ENCODE data around the gene SPATA19. TPM values are rescaled to one million over a fixed set of nuclear protein-coding genes. Genes with fewer than 3 reads are reported as not detected.

The SPATA19 gene
- total RNA-seq, 4 donors from 2014 or later, result not detected

GRCh38 chr11:133823614-133824013 is 21.7 kb downstream of the SPATA19 start:
- TF ChIP-seq, protein P1, sequence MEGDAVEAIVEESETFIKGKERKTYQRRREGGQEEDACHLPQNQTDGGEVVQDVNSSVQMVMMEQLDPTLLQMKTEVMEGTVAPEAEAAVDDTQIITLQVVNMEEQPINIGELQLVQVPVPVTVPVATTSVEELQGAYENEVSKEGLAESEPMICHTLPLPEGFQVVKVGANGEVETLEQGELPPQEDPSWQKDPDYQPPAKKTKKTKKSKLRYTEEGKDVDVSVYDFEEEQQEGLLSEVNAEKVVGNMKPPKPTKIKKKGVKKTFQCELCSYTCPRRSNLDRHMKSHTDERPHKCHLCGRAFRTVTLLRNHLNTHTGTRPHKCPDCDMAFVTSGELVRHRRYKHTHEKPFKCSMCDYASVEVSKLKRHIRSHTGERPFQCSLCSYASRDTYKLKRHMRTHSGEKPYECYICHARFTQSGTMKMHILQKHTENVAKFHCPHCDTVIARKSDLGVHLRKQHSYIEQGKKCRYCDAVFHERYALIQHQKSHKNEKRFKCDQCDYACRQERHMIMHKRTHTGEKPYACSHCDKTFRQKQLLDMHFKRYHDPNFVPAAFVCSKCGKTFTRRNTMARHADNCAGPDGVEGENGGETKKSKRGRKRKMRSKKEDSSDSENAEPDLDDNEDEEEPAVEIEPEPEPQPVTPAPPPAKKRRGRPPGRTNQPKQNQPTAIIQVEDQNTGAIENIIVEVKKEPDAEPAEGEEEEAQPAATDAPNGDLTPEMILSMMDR (IDR thresholded peaks at IDR 0.05; ENCODE audit: low read depth), result no peak

GRCh38 chr11:133823211-133823610 is 22.1 kb downstream of the SPATA19 start:
- TF ChIP-seq, protein P1 (IDR thresholded peaks at IDR 0.05; ENCODE audit: low read depth), result no peak

DNA sequence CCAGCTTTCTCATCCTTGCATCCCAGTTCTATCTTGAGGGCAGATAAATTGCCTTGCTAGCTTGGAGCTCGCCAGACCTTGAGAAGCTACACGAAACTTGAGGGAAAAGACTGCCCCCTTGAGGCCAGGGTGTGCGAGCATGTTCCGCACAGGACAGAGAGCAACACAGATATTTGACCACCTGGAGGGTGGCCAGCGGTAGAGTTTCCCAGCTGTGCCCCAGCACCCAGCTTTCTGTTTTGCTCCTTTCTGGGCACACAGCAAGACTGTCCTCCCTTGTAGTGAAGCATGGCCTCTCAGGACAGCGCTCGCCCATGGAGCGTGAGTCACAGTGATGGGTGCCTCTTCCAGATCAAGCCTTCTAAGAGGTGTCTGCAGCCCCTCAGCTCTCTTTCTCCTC is 23.5 kb downstream of the SPATA19 start:
- TF ChIP-seq, protein P1 (IDR thresholded peaks at IDR 0.05; ENCODE audit: low read depth), result no peak

DNA sequence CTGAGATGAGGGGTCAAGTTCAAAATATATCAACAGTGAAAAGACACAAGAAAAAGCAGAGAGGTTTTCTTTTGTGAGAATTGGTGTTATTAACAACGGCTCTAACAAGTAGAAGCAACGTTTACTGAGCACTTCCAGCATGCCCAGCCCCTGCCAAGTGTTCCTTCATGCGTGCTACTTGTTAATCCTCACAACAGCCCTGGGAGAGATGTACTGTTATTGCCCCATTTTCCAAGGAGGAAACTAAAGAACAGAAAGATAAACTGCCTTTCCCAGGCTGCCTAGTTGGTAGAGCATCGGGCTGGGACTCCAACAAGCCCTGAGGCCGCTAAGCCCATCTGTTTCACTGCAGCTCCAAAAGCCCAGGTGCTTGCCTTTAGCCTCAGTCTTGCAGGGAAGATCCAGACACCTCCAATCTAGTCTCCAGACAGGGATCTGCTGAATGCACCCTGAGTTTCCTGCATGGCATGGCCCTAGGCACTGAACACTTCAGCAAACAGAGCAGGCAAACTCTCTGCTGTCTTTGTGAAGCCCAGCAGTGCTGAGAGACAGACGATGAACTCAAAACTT is 25.5 kb downstream of the SPATA19 start:
- TF ChIP-seq, protein P1 (IDR thresholded peaks at IDR 0.05; ENCODE audit: low read depth), result no peak

DNA sequence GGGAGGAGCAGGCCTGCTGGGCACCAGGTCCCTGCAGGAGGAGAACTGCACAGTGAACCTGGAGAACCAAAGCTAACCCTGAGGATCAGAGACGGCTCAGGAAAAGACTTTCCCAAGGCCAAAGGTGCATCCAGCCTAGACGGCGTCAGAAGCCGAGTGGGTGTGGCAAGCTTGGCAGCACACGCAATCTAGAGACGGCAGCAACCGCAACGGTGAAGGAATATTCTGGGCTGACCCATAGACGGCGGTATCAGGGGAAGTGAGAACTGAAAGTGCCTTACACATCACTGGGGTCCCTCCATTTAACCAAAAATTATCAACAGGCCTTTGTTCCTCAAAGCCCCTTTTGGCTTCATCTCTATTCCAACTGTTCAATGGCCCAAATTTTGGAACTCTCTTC is 26.2 kb downstream of the SPATA19 start:
- TF ChIP-seq, protein P1 (IDR thresholded peaks at IDR 0.05; ENCODE audit: low read depth), result no peak

DNA sequence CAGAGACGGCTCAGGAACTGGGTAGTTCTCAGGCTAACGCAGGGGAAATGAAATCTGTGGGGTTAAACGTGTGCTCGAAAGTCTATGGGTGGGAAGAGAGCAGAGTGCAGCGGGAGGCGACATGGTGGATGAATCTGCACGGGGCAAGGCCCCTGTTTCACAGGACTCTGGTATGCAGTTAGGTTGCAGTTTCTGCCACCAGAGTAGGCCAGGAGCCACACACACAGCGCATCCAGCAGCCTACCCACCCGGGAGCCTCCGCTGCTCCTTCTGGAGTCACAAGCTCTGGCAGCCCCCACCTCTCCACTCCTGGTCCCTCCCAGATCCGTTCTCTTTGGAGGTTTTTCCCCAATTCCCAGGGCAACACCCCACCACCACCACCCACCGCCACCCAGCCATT is 27.0 kb downstream of the SPATA19 start:
- TF ChIP-seq, protein P1 (IDR thresholded peaks at IDR 0.05; ENCODE audit: low read depth), result no peak

DNA sequence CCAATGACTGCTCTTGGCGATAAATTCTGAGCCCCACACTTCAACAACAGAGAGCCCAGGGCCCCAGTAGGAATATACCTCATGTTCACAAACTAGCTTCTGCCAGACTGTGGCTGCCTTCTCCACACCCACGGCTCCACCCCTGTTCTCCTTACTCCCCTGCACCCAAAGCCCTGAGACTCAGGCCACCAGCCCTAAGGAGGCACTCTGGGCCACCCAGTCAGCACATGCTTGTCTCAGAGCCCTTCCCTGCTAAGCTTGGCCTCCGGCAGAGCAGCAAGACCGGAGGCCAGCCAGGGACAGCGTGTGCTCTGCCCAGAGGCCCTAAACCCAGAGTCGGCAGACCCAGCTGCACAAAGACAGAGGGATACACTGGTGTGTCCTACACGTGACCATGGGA is 27.9 kb downstream of the SPATA19 start:
- TF ChIP-seq, protein P1 (IDR thresholded peaks at IDR 0.05; ENCODE audit: low read depth), result no peak
